Measurements from ENCODE around the gene ITIH3. TPM values are rescaled to one million over a fixed set of nuclear protein-coding genes. Genes with fewer than 3 reads are reported as not detected.
A peak's percentile ranks its signal among the peaks of the same experiment; 100 is the strongest.

The ITIH3 gene
- total and polyA plus RNA-seq, 4 donors = 507 to 1,326 (median 909) TPM

DNA sequence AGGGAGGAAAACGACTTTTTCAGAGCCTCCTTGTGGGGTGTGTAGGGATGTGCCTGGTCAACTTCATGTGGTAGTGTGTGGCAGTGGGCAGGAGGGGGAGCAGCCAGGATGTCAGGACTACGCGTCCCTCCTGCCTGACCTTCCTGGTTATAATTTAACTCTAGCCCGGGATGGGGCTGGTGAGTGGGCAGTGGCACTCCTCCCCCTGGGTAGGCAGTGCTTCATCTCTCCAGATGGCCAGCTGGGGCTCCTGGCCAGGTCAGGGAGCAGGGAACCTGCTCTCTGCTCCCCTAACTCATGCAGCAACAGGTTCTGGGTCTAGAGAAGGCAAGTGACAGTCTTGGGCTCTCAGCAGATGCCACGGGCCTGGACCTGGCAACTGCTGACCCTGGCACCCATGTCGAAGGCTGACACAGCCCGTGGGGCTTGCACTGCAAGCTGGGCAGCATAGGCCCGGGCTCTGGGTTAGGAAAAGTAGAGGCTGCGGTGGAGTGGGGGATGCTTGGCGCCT, 33.3 kb downstream of the ITIH3 start:
- peak overlapping the region; percentile 62 to 94 (median 93) for H3K4me3 ChIP-seq (ENCODE audit: low read depth in 1 of 3, low read length in 3 of 3)
- H3K9me3 ChIP-seq (ENCODE audit: control insufficient read depth in 4 of 4, low read length in 3 of 4) = no peaks in the 10 kb centered on the region
- DNase-seq (ENCODE audit: low spot score) = peak; percentile 59
- peak; percentile 68 to 85 for TF ChIP-seq RXRA (IDR thresholded peaks at IDR 0.05)
- TF ChIP-seq, protein P1, sequence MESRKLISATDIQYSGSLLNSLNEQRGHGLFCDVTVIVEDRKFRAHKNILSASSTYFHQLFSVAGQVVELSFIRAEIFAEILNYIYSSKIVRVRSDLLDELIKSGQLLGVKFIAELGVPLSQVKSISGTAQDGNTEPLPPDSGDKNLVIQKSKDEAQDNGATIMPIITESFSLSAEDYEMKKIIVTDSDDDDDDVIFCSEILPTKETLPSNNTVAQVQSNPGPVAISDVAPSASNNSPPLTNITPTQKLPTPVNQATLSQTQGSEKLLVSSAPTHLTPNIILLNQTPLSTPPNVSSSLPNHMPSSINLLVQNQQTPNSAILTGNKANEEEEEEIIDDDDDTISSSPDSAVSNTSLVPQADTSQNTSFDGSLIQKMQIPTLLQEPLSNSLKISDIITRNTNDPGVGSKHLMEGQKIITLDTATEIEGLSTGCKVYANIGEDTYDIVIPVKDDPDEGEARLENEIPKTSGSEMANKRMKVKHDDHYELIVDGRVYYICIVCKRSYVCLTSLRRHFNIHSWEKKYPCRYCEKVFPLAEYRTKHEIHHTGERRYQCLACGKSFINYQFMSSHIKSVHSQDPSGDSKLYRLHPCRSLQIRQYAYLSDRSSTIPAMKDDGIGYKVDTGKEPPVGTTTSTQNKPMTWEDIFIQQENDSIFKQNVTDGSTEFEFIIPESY (IDR thresholded peaks at IDR 0.05) = peak; percentile 49
- TF ChIP-seq JUND (IDR thresholded peaks at IDR 0.05) = peak; percentile 60
- no peak for TF ChIP-seq HNF4G (IDR thresholded peaks at IDR 0.05)
- TF ChIP-seq GABPA (IDR thresholded peaks at IDR 0.05 in 1 of 2, conservative IDR thresholded peaks at IDR 0.05 in 1 of 2) = peak in 1 of 2 donors; percentile 48
- peak; percentile 83 for TF ChIP-seq TAF1 (conservative IDR thresholded peaks at IDR 0.05)
- TF ChIP-seq HNF4A (conservative IDR thresholded peaks at IDR 0.05) = peak; percentile 52 to 68
- TF ChIP-seq, protein P2, sequence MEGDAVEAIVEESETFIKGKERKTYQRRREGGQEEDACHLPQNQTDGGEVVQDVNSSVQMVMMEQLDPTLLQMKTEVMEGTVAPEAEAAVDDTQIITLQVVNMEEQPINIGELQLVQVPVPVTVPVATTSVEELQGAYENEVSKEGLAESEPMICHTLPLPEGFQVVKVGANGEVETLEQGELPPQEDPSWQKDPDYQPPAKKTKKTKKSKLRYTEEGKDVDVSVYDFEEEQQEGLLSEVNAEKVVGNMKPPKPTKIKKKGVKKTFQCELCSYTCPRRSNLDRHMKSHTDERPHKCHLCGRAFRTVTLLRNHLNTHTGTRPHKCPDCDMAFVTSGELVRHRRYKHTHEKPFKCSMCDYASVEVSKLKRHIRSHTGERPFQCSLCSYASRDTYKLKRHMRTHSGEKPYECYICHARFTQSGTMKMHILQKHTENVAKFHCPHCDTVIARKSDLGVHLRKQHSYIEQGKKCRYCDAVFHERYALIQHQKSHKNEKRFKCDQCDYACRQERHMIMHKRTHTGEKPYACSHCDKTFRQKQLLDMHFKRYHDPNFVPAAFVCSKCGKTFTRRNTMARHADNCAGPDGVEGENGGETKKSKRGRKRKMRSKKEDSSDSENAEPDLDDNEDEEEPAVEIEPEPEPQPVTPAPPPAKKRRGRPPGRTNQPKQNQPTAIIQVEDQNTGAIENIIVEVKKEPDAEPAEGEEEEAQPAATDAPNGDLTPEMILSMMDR (IDR thresholded peaks at IDR 0.05; ENCODE audit: low read depth, low read length, missing input control) = peak; percentile 44
- TF ChIP-seq YY1 (IDR thresholded peaks at IDR 0.05) = peak; percentile 84
- TF ChIP-seq FOXA2 (IDR thresholded peaks at IDR 0.05) = no peak
- TF ChIP-seq, protein P3, sequence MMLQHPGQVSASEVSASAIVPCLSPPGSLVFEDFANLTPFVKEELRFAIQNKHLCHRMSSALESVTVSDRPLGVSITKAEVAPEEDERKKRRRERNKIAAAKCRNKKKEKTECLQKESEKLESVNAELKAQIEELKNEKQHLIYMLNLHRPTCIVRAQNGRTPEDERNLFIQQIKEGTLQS (IDR thresholded peaks at IDR 0.05) = peak; percentile 62
- TF ChIP-seq, protein P4, sequence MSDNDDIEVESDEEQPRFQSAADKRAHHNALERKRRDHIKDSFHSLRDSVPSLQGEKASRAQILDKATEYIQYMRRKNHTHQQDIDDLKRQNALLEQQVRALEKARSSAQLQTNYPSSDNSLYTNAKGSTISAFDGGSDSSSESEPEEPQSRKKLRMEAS (IDR thresholded peaks at IDR 0.05) = peak; percentile 74
- peak; percentile 74 for TF ChIP-seq SP1 (IDR thresholded peaks at IDR 0.05)
- TF ChIP-seq RAD21 (IDR thresholded peaks at IDR 0.05) = peak; percentile 63 to 64
- no peak for TF ChIP-seq FOXA1 (IDR thresholded peaks at IDR 0.05)
- peak; percentile 62 to 64 for TF ChIP-seq EGR1 (IDR thresholded peaks at IDR 0.05; ENCODE audit: low read depth in 2 of 2)
- TF ChIP-seq, protein P5, sequence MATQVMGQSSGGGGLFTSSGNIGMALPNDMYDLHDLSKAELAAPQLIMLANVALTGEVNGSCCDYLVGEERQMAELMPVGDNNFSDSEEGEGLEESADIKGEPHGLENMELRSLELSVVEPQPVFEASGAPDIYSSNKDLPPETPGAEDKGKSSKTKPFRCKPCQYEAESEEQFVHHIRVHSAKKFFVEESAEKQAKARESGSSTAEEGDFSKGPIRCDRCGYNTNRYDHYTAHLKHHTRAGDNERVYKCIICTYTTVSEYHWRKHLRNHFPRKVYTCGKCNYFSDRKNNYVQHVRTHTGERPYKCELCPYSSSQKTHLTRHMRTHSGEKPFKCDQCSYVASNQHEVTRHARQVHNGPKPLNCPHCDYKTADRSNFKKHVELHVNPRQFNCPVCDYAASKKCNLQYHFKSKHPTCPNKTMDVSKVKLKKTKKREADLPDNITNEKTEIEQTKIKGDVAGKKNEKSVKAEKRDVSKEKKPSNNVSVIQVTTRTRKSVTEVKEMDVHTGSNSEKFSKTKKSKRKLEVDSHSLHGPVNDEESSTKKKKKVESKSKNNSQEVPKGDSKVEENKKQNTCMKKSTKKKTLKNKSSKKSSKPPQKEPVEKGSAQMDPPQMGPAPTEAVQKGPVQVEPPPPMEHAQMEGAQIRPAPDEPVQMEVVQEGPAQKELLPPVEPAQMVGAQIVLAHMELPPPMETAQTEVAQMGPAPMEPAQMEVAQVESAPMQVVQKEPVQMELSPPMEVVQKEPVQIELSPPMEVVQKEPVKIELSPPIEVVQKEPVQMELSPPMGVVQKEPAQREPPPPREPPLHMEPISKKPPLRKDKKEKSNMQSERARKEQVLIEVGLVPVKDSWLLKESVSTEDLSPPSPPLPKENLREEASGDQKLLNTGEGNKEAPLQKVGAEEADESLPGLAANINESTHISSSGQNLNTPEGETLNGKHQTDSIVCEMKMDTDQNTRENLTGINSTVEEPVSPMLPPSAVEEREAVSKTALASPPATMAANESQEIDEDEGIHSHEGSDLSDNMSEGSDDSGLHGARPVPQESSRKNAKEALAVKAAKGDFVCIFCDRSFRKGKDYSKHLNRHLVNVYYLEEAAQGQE (IDR thresholded peaks at IDR 0.05) = peak; percentile 79
- TF ChIP-seq NR2F2 (IDR thresholded peaks at IDR 0.05) = no peak
- H3K36me3 ChIP-seq (ENCODE audit: control insufficient read depth in 4 of 4, insufficient read depth in 3 of 4, low read depth in 1 of 4, low read length in 3 of 4) = peaks cover 14 to 46% (median 36%) of the 10 kb centered on the region in 4 donors
- peaks cover 2 to 72% (median 57%) of the 10 kb centered on the region in 4 donors for H3K4me1 ChIP-seq (ENCODE audit: control insufficient read depth in 4 of 4, insufficient read depth in 4 of 4, low read length in 3 of 4)
- peak overlapping the region; percentile 37 to 46 for H3K9ac ChIP-seq (ENCODE audit: low read depth in 1 of 2, low read length in 2 of 2)
- H3K27me3 ChIP-seq (ENCODE audit: control insufficient read depth in 4 of 4, insufficient read depth in 4 of 4, low read length in 3 of 4) = no peaks in the 10 kb centered on the region
- peak overlapping the region; percentile 96 to 99 for H3K27ac ChIP-seq (ENCODE audit: low read depth in 1 of 2, low read length in 2 of 2)
- 34% methylated on average over 10 of the region's 10 CpGs for whole genome bisulfite sequencing
